ENCODE data around the gene AFF4.

DNA sequence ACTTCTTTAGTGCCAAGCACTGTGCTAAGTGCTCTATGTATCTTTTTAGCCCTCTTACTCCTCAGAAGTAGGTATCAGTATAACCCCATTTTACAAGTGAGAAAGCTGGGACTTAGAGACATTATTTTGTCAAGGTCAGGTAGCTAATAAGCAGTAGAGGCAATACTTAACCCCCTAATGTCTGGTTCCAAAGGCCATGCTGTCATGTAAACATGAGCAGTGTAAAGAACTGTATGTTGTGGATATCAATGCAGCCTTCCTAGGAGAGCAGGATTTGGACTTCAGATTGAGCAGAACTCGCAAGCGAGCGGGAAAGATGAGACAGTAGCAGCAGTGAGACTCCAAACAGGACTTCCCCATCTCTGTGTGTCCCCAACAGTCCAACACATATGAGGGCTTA is 129.4 kb downstream of the AFF4 start:
- TF ChIP-seq, protein P1, sequence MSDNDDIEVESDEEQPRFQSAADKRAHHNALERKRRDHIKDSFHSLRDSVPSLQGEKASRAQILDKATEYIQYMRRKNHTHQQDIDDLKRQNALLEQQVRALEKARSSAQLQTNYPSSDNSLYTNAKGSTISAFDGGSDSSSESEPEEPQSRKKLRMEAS (IDR thresholded peaks at IDR 0.05; ENCODE audit: low read depth) = no peak
- TF ChIP-seq EZH2phosphoT487 (IDR thresholded peaks at IDR 0.05; ENCODE audit: borderline replicate concordance, low read depth) (no peak), RXRA (IDR thresholded peaks at IDR 0.05; ENCODE audit: borderline replicate concordance, low read depth) (no peak), RCOR1 (IDR thresholded peaks at IDR 0.05; ENCODE audit: low read length) (no peak), FOXJ3 (CRISPR knock-in tag; IDR thresholded peaks at IDR 0.05) (no peak), NRF1 (IDR thresholded peaks at IDR 0.05; ENCODE audit: low read depth, low read length) (no peak), POLR2AphosphoS5 (IDR thresholded peaks at IDR 0.05; ENCODE audit: low read depth, low read length) (no peak), RAD21 (IDR thresholded peaks at IDR 0.05; ENCODE audit: low read length) (no peak), NFIC (IDR thresholded peaks at IDR 0.05; ENCODE audit: borderline replicate concordance) (no peak), TCF12 (IDR thresholded peaks at IDR 0.05) (no peak), FOSL2 (IDR thresholded peaks at IDR 0.05; ENCODE audit: borderline replicate concordance, low read depth) (no peak)
- TF ChIP-seq, protein P2, sequence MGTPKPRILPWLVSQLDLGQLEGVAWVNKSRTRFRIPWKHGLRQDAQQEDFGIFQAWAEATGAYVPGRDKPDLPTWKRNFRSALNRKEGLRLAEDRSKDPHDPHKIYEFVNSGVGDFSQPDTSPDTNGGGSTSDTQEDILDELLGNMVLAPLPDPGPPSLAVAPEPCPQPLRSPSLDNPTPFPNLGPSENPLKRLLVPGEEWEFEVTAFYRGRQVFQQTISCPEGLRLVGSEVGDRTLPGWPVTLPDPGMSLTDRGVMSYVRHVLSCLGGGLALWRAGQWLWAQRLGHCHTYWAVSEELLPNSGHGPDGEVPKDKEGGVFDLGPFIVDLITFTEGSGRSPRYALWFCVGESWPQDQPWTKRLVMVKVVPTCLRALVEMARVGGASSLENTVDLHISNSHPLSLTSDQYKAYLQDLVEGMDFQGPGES (IDR thresholded peaks at IDR 0.05; ENCODE audit: low read depth, low read length) = no peak
- TF ChIP-seq, protein P3, sequence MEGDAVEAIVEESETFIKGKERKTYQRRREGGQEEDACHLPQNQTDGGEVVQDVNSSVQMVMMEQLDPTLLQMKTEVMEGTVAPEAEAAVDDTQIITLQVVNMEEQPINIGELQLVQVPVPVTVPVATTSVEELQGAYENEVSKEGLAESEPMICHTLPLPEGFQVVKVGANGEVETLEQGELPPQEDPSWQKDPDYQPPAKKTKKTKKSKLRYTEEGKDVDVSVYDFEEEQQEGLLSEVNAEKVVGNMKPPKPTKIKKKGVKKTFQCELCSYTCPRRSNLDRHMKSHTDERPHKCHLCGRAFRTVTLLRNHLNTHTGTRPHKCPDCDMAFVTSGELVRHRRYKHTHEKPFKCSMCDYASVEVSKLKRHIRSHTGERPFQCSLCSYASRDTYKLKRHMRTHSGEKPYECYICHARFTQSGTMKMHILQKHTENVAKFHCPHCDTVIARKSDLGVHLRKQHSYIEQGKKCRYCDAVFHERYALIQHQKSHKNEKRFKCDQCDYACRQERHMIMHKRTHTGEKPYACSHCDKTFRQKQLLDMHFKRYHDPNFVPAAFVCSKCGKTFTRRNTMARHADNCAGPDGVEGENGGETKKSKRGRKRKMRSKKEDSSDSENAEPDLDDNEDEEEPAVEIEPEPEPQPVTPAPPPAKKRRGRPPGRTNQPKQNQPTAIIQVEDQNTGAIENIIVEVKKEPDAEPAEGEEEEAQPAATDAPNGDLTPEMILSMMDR (IDR thresholded peaks at IDR 0.05) = no peak
